ENCODE results near the gene MYO7B.
"Not testable (repeated sequence)": the region's sequence is repeated elsewhere in the genome, so short reads cannot be mapped to it uniquely, and the experiment has no call there.

MYO7B gene

GRCh38 chr2:127524198-127524834 is 11.2 kb upstream of the MYO7B start:
- not testable (repeated sequence) for DNase-seq

DNA sequence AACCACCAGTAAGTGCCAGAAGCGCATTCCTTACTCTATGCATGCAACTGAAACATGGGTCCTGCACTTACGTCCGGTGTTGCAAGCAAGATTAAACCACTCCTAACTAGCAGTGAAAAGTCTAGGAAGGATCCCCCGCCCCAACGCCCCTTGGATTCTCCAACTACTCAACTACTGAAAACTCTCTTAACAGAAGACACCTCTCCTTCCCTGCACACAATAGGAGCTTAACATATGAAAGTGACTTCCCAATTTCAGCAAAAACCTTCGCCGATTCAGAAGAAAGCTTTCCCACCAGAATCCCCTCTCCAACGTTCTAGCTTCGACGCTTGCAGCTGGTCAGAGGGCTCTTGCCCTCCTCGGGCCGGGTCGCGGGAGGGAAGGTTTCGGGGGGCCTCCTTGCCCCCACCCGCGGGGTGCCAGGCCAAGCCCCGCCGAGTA is 9.8 kb upstream of the MYO7B start:
- no peak for DNase-seq

- peak; percentile 97 for DNase-seq
Observed at GRCh38 chr2:127526132-127527000, 9.1 kb upstream of the MYO7B start, which contains the start of gene IWS1. TSS of gene IWS1 (minus strand) at chr2:127526489. CDS start at chr2:127526208, 281 bp downstream.

DNA sequence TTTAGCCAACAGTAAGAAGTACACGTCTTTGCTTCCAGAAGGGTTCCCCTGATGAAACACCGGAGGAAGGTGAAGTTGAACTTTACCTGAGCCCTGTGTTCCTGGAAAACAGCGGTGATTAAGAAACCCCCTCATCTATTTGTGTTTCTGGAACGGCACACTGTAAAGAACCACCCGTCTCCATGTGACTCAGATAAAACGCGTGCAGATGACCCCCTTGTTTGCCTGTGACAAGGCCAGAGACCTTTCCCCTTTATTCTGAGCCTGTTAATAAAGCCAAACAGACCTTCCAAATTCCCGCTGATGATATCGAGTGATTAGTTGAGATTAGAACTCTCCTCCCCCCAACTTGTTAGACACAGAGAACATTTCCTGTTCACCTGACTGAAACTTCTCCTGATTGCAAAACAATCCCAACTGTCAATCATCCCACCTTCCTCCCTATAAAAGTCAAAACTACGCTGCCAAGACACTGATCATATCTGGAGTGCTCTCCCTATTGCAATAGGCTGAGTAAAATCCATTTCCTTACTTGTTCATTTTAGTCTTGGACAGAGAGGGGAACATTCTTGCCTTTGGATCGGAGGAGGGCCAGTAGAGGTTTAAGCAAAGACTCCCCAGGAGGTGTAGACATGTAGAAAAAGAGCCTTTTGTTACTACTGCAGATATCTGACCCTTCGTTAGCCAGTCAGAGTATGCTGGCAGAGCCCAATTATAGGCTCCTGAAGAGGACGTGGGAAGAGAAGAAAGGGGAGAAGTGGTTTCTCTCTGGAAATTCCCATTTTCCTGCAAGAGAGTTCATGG is 8.3 kb upstream of the MYO7B start:
- no peak for DNase-seq

- DNase-seq: no peak
Observed at GRCh38 chr2:127528487-127528886, 7.0 kb upstream of the MYO7B start.

DNA sequence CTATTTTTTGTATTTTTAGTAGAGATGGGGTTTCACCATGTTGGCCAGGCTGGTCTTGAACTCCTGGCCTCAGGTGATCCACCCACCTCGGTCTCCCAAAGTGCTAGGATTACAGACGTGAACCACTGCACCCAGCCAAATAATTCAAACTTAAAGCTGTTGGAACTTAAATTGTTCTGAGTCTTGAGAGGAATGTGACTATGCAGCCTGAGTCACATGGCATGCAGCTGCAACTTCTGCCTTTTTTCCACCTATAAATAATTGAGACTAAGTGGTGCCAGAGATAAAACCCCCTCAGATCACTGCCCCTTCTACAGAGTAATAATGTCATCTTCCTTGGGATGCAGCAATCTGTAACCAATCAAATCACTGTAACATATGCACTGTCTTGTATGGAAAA is 6.1 kb upstream of the MYO7B start:
- not testable (repeated sequence) for DNase-seq

DNA sequence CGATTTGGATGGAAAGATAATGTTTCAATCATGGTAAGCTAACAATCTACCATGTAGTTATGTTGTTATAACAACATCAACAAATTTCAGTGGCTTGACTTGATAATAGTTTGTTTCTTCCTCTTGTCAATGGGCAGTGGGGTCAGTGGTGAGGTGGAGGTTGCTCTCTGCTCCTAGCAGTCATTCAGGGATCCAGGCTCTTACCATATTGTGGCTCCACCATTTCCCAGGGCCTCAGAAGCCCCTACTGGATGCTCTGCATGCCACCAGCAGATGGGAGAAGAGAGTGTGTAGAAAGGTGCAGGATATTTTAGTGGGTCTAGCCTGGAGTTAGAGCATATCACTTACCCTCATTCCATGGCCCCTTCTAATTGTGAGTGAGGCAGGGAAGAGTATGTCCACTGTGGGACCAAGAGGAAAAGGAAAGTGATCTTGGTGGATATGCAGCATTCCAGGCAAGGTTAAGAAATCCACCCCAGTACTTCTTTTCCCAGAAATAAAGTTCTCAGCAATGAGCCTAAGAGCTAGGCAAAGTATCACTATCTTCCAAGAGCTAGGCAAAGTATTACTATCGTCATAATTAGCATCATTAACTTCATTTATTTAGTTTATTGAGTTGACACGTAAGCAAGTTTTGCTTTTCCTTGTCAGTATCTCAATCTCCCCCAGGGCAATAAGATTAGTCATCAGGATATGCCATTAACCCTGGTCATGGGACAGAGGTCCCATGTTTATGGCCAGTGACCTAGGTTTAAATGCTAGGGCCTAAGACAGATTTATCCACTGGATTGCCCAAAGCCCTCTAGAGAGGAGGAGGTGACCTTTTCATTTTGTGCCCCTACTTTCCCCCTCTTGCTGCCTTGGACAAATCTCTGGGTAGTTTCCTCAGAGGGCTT is 5.0 kb upstream of the MYO7B start:
- DNase-seq: no peak

- DNase-seq: no peak
Observed at GRCh38 chr2:127531221-127531648, 4.2 kb upstream of the MYO7B start.

GRCh38 chr2:127532296-127532695 is 3.2 kb upstream of the MYO7B start:
- DNase-seq: no peak

- no peak for DNase-seq
Observed at GRCh38 chr2:127535918-127536317, 435 bp downstream of the MYO7B start.

GRCh38 chr2:127536707-127537541 is 1.4 kb downstream of the MYO7B start:
- DNase-seq: no peak

DNA sequence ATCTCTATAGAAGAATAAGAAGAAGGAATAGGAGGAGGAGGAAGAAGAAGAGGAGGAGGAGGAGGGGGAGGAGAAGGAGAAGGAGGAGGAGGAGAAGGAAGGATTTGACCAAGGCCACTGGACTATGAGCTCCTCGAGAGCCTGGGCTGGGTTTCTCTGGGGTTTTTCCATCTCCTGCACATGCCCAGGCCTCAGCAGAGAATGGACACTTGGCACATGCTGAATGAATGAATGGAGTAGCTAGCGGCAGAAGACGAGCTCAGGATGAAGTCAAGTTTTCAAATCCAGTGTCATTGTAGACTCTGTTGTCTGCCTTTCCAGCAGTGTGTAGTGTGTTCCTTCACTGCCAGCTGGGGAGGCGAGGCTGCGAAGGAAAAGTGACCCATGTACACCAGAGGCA is 2.2 kb downstream of the MYO7B start:
- DNase-seq: no peak

- no peak for DNase-seq
Observed at GRCh38 chr2:127541809-127542208, 6.3 kb downstream of the MYO7B start.

GRCh38 chr2:127542231-127542630 is 6.7 kb downstream of the MYO7B start:
- peak; percentile 28 for DNase-seq

- DNase-seq: not testable (repeated sequence)
Observed at GRCh38 chr2:127543013-127543501, 7.6 kb downstream of the MYO7B start.

DNA sequence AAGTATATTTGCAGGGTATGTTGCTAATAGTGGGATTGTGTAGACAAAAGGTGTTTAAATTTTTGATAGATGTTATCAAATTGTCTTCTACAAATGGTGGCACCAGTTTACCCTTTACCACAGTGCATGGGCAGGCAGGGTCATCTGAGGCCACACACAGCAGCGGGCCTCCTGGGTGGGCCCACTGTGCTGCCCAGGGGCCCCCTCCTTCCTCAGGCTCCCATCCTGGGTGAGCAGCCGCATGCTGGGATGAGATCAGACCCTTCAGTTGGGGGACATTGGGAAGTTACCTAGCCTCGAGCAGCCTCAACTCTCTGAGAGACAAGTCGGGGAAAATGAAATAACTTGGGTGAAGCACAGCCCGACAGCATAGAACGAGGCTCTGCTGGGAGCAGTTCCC is 9.7 kb downstream of the MYO7B start:
- no peak for DNase-seq

DNA sequence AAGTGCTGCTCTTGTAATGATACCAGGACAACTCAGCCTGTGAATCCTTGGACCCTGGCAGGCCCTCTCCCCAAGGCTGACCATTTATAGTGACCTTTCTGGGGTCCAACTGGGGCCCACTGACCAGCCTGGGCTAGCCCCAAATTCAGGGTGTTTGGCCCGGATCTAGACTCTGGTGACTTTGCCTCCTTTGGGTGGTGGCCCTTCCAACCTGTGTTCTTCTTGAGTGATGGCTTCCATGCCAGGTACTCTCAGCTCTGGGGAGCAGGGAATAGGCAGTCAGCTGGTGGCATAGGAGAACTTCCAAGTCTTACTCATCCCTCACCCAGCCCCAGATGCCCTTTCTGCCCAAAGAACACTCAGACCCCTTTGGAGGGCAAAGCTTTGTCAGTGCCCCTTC is 10.3 kb downstream of the MYO7B start:
- DNase-seq: no peak

GRCh38 chr2:127546797-127547196 is 11.3 kb downstream of the MYO7B start:
- no peak for DNase-seq

- no peak for DNase-seq
Observed at GRCh38 chr2:127551221-127551930, 15.9 kb downstream of the MYO7B start.

DNA sequence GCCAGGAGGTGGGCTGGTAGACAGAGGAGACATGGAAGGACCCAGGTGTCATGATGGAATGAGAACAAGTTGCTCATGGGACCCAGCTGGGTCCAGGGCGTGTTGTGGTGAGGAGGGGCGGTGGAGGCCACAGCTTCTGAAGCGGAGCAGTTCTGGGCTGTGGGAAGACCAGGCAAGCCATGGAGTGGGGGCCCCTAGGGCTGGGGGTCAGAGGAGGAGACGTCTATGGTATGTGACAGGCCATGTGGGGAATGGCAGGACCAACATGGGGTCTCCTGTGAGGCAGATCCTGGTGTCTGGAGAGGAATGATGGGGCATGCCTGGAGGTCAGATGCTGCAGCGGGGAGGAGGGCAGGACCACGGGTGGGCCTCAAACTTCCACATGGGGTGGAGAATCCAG is 16.9 kb downstream of the MYO7B start:
- no peak for DNase-seq

All from COR-L47 (cell line).